Measurements from ENCODE around the gene ST8SIA1.
"Not testable (repeated sequence)": the region's sequence is repeated elsewhere in the genome, so short reads cannot be mapped to it uniquely, and the experiment has no call there.

Gene ST8SIA1

GRCh38 chr12:22169376-22169775, 165.1 kb downstream of the ST8SIA1 start:
- no peak for DNase-seq (ENCODE audit: low read depth)

GRCh38 chr12:22164139-22164538, 170.4 kb downstream of the ST8SIA1 start:
- no peak for DNase-seq (ENCODE audit: low read depth)

- DNase-seq (ENCODE audit: low read depth) = no peak
Observed at GRCh38 chr12:22163594-22163993, 170.9 kb downstream of the ST8SIA1 start.

- no peak for DNase-seq (ENCODE audit: low read depth)
Observed at GRCh38 chr12:22160396-22161003, 174.0 kb downstream of the ST8SIA1 start.

GRCh38 chr12:22149286-22149685, 185.2 kb downstream of the ST8SIA1 start:
- not testable (repeated sequence) for DNase-seq (ENCODE audit: low read depth)

GRCh38 chr12:22146686-22147085, 187.8 kb downstream of the ST8SIA1 start:
- DNase-seq (ENCODE audit: low read depth) = not testable (repeated sequence)

All from GM04503 (cell line).